ENCODE results near the gene WFDC11.

- no peak for TF ChIP-seq CTCF (IDR thresholded peaks at IDR 0.05)
- no peak for TF ChIP-seq POLR2A (IDR thresholded peaks at IDR 0.05)
Measured at GRCh38 chr20:45679650-45680049, 9.6 kb upstream of the WFDC11 start.

Measured in body of pancreas (tissue), 4 donors.